ENCODE data around the gene DOC2A. TPM values are rescaled to one million over a fixed set of nuclear protein-coding genes. Genes with fewer than 3 reads are reported as not detected.

Gene DOC2A
- polyA plus RNA-seq, 2 donors = 0.69 to 3.0 TPM

GRCh38 chr16:30007378-30007895, 3.4 kb downstream of the DOC2A start:
- WGBS, 2 donors = 62 to 67% methylated on average over 11 of the region's 11 CpGs
- peaks cover 0 to 15% of the 10 kb centered on the region in 2 donors for H3K27me3 ChIP-seq (ENCODE audit: control insufficient read depth in 1 of 2, insufficient read depth in 2 of 2, low read length in 2 of 2)

GRCh38 chr16:30006659-30007377, 4.0 kb downstream of the DOC2A start:
- Histone ChIP-seq H3K27ac (ENCODE audit: low read depth in 2 of 2, low read length in 1 of 2) (no peak overlapping the region), H3K4me3 (ENCODE audit: low read depth in 1 of 2, low read length in 2 of 2) (no peak overlapping the region), H3K4me1 (ENCODE audit: control insufficient read depth in 2 of 2, insufficient read depth in 2 of 2, low read length in 1 of 2) (peaks cover 6 to 12% of the 10 kb centered on the region in 2 donors), H3K27me3 (ENCODE audit: control insufficient read depth in 1 of 2, insufficient read depth in 2 of 2, low read length in 2 of 2) (peaks cover 0 to 14% of the 10 kb centered on the region in 2 donors), H3K9me3 (ENCODE audit: control insufficient read depth in 2 of 2, insufficient read depth in 1 of 2, low read depth in 1 of 2, low read length in 1 of 2) (no peaks in the 10 kb centered on the region), H3K36me3 (ENCODE audit: control insufficient read depth in 2 of 2, insufficient read depth in 2 of 2, low read length in 1 of 2) (peaks cover 0 to 7% of the 10 kb centered on the region in 2 donors)
- 78 to 80% methylated on average over 34 of the region's 34 CpGs for WGBS, 2 donors

More at GRCh38 chr16:30007378-30007895, 3.4 kb downstream of the DOC2A start:
- peaks cover 6 to 12% of the 10 kb centered on the region in 2 donors for H3K4me1 ChIP-seq (ENCODE audit: control insufficient read depth in 2 of 2, insufficient read depth in 2 of 2, low read length in 1 of 2)
- H3K4me3 ChIP-seq (ENCODE audit: low read depth in 1 of 2, low read length in 2 of 2) = no peak overlapping the region
- H3K9me3 ChIP-seq (ENCODE audit: control insufficient read depth in 2 of 2, insufficient read depth in 1 of 2, low read depth in 1 of 2, low read length in 1 of 2) = no peaks in the 10 kb centered on the region
- H3K27ac ChIP-seq (ENCODE audit: low read depth in 2 of 2, low read length in 1 of 2) = no peak overlapping the region
- H3K36me3 ChIP-seq (ENCODE audit: control insufficient read depth in 2 of 2, insufficient read depth in 2 of 2, low read length in 1 of 2) = peaks cover 0 to 3% of the 10 kb centered on the region in 2 donors

GRCh38 chr16:30006095-30006473, 4.7 kb downstream of the DOC2A start:
- WGBS, 2 donors = 77 to 78% methylated on average over 18 of the region's 18 CpGs
- no peak overlapping the region for H3K27ac ChIP-seq (ENCODE audit: low read depth in 2 of 2, low read length in 1 of 2)
- peaks cover 0 to 10% of the 10 kb centered on the region in 2 donors for H3K36me3 ChIP-seq (ENCODE audit: control insufficient read depth in 2 of 2, insufficient read depth in 2 of 2, low read length in 1 of 2)
- no peak overlapping the region for H3K4me3 ChIP-seq (ENCODE audit: low read depth in 1 of 2, low read length in 2 of 2)
- H3K27me3 ChIP-seq (ENCODE audit: control insufficient read depth in 1 of 2, insufficient read depth in 2 of 2, low read length in 2 of 2) = peaks cover 0 to 6% of the 10 kb centered on the region in 2 donors
- no peaks in the 10 kb centered on the region for H3K9me3 ChIP-seq (ENCODE audit: control insufficient read depth in 2 of 2, insufficient read depth in 1 of 2, low read depth in 1 of 2, low read length in 1 of 2)
- H3K4me1 ChIP-seq (ENCODE audit: control insufficient read depth in 2 of 2, insufficient read depth in 2 of 2, low read length in 1 of 2) = peaks cover 6 to 11% of the 10 kb centered on the region in 2 donors

- Histone ChIP-seq H3K27ac (ENCODE audit: low read depth in 2 of 2, low read length in 1 of 2) (no peak overlapping the region), H3K36me3 (ENCODE audit: control insufficient read depth in 2 of 2, insufficient read depth in 2 of 2, low read length in 1 of 2) (peaks cover 0 to 16% of the 10 kb centered on the region in 2 donors), H3K4me1 (ENCODE audit: control insufficient read depth in 2 of 2, insufficient read depth in 2 of 2, low read length in 1 of 2) (peaks cover 4 to 5% of the 10 kb centered on the region in 2 donors), H3K9me3 (ENCODE audit: control insufficient read depth in 2 of 2, insufficient read depth in 1 of 2, low read depth in 1 of 2, low read length in 1 of 2) (no peaks in the 10 kb centered on the region), H3K4me3 (ENCODE audit: low read depth in 1 of 2, low read length in 2 of 2) (no peak overlapping the region), H3K27me3 (ENCODE audit: control insufficient read depth in 1 of 2, insufficient read depth in 2 of 2, low read length in 2 of 2) (peaks cover 0 to 5% of the 10 kb centered on the region in 2 donors)
- 51 to 54% methylated on average over 34 to 35 of the region's 35 CpGs for WGBS, 2 donors
These were observed 5.3 kb downstream of the DOC2A start for GRCh38 chr16:30005341-30006094.

GRCh38 chr16:30004811-30005242, 6.0 kb downstream of the DOC2A start:
- Histone ChIP-seq H3K4me3 (ENCODE audit: low read depth in 1 of 2, low read length in 2 of 2) (no peak overlapping the region), H3K36me3 (ENCODE audit: control insufficient read depth in 2 of 2, insufficient read depth in 2 of 2, low read length in 1 of 2) (peaks cover 0 to 20% of the 10 kb centered on the region in 2 donors), H3K27me3 (ENCODE audit: control insufficient read depth in 1 of 2, insufficient read depth in 2 of 2, low read length in 2 of 2) (no peaks in the 10 kb centered on the region), H3K4me1 (ENCODE audit: control insufficient read depth in 2 of 2, insufficient read depth in 2 of 2, low read length in 1 of 2) (peaks cover 0 to 4% of the 10 kb centered on the region in 2 donors), H3K9me3 (ENCODE audit: control insufficient read depth in 2 of 2, insufficient read depth in 1 of 2, low read depth in 1 of 2, low read length in 1 of 2) (no peaks in the 10 kb centered on the region), H3K27ac (ENCODE audit: low read depth in 2 of 2, low read length in 1 of 2) (no peak overlapping the region)
- WGBS, 2 donors = 45 to 54% methylated on average over 7 to 11 of the region's 11 CpGs

GRCh38 chr16:30004424-30004776, 6.4 kb downstream of the DOC2A start:
- Histone ChIP-seq H3K9me3 (ENCODE audit: control insufficient read depth in 2 of 2, insufficient read depth in 1 of 2, low read depth in 1 of 2, low read length in 1 of 2) (no peaks in the 10 kb centered on the region), H3K36me3 (ENCODE audit: control insufficient read depth in 2 of 2, insufficient read depth in 2 of 2, low read length in 1 of 2) (peaks cover 0 to 20% of the 10 kb centered on the region in 2 donors), H3K27ac (ENCODE audit: low read depth in 2 of 2, low read length in 1 of 2) (no peak overlapping the region), H3K4me3 (ENCODE audit: low read depth in 1 of 2, low read length in 2 of 2) (no peak overlapping the region), H3K4me1 (ENCODE audit: control insufficient read depth in 2 of 2, insufficient read depth in 2 of 2, low read length in 1 of 2) (no peaks in the 10 kb centered on the region), H3K27me3 (ENCODE audit: control insufficient read depth in 1 of 2, insufficient read depth in 2 of 2, low read length in 2 of 2) (no peaks in the 10 kb centered on the region)
- 62 to 67% methylated on average over 19 of the region's 19 CpGs for WGBS, 2 donors

- H3K4me3 ChIP-seq (ENCODE audit: low read depth in 1 of 2, low read length in 2 of 2) = no peak overlapping the region
- WGBS, 2 donors = 84 to 86% methylated on average over 17 of the region's 17 CpGs
- H3K27me3 ChIP-seq (ENCODE audit: control insufficient read depth in 1 of 2, insufficient read depth in 2 of 2, low read length in 2 of 2) = no peaks in the 10 kb centered on the region
- no peaks in the 10 kb centered on the region for H3K4me1 ChIP-seq (ENCODE audit: control insufficient read depth in 2 of 2, insufficient read depth in 2 of 2, low read length in 1 of 2)
- peaks cover 0 to 20% of the 10 kb centered on the region in 2 donors for H3K36me3 ChIP-seq (ENCODE audit: control insufficient read depth in 2 of 2, insufficient read depth in 2 of 2, low read length in 1 of 2)
- H3K9me3 ChIP-seq (ENCODE audit: control insufficient read depth in 2 of 2, insufficient read depth in 1 of 2, low read depth in 1 of 2, low read length in 1 of 2) = no peaks in the 10 kb centered on the region
- no peak overlapping the region for H3K27ac ChIP-seq (ENCODE audit: low read depth in 2 of 2, low read length in 1 of 2)
These were observed 7.0 kb downstream of the DOC2A start for GRCh38 chr16:30003670-30004423.

GRCh38 chr16:30002614-30003346, 8.0 kb downstream of the DOC2A start:
- H3K4me3 ChIP-seq (ENCODE audit: low read depth in 1 of 2, low read length in 2 of 2) = no peak overlapping the region
- no peak overlapping the region for H3K27ac ChIP-seq (ENCODE audit: low read depth in 2 of 2, low read length in 1 of 2)
- H3K9me3 ChIP-seq (ENCODE audit: control insufficient read depth in 2 of 2, insufficient read depth in 1 of 2, low read depth in 1 of 2, low read length in 1 of 2) = no peaks in the 10 kb centered on the region
- H3K4me1 ChIP-seq (ENCODE audit: control insufficient read depth in 2 of 2, insufficient read depth in 2 of 2, low read length in 1 of 2) = no peaks in the 10 kb centered on the region
- 81 to 83% methylated on average over 19 of the region's 19 CpGs for WGBS, 2 donors
- peaks cover 0 to 20% of the 10 kb centered on the region in 2 donors for H3K36me3 ChIP-seq (ENCODE audit: control insufficient read depth in 2 of 2, insufficient read depth in 2 of 2, low read length in 1 of 2)
- H3K27me3 ChIP-seq (ENCODE audit: control insufficient read depth in 1 of 2, insufficient read depth in 2 of 2, low read length in 2 of 2) = no peaks in the 10 kb centered on the region

Data from esophagus (tissue), 2 donors.